ENCODE results near the gene CCDC40.
A peak's percentile ranks its signal among the peaks of the same experiment; 100 is the strongest.

The CCDC40 gene

DNA sequence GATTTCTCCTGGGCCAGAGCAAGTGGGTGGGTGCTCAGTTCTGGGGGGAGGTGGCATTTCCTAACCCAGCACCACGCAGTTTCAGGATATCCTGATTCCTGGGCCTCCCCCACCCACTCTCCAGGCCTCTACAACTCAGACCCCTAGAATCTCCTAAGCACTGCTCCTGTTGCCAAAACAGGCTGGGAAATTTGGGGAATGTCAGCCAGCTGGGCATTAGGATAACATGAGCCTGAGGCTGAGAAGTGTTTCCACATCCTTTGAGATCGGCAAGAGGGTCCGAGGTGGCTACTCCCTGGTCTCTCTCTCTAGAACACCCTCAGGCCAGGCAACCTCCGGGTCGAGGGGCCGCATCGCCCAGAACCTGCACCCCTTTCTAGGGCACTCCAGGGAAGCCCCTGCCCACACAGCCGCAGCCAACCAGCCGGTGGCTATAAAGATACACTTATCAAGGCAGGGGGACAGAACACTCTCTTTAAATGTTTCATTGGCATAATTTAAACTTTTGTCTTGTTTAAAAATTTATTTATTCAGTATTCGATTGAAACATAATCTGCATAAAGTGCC is 24.4 kb upstream of the CCDC40 start:
- H3K4me3 ChIP-seq (ENCODE audit: control insufficient read depth, low read depth, low read length): no peak overlapping the region
- no peak for DNase-seq (ENCODE audit: low read depth)
- TF ChIP-seq, protein P1, sequence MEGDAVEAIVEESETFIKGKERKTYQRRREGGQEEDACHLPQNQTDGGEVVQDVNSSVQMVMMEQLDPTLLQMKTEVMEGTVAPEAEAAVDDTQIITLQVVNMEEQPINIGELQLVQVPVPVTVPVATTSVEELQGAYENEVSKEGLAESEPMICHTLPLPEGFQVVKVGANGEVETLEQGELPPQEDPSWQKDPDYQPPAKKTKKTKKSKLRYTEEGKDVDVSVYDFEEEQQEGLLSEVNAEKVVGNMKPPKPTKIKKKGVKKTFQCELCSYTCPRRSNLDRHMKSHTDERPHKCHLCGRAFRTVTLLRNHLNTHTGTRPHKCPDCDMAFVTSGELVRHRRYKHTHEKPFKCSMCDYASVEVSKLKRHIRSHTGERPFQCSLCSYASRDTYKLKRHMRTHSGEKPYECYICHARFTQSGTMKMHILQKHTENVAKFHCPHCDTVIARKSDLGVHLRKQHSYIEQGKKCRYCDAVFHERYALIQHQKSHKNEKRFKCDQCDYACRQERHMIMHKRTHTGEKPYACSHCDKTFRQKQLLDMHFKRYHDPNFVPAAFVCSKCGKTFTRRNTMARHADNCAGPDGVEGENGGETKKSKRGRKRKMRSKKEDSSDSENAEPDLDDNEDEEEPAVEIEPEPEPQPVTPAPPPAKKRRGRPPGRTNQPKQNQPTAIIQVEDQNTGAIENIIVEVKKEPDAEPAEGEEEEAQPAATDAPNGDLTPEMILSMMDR (conservative IDR thresholded peaks at IDR 0.05; ENCODE audit: control insufficient read depth, insufficient read depth, low read depth, low read length): no peak

DNA sequence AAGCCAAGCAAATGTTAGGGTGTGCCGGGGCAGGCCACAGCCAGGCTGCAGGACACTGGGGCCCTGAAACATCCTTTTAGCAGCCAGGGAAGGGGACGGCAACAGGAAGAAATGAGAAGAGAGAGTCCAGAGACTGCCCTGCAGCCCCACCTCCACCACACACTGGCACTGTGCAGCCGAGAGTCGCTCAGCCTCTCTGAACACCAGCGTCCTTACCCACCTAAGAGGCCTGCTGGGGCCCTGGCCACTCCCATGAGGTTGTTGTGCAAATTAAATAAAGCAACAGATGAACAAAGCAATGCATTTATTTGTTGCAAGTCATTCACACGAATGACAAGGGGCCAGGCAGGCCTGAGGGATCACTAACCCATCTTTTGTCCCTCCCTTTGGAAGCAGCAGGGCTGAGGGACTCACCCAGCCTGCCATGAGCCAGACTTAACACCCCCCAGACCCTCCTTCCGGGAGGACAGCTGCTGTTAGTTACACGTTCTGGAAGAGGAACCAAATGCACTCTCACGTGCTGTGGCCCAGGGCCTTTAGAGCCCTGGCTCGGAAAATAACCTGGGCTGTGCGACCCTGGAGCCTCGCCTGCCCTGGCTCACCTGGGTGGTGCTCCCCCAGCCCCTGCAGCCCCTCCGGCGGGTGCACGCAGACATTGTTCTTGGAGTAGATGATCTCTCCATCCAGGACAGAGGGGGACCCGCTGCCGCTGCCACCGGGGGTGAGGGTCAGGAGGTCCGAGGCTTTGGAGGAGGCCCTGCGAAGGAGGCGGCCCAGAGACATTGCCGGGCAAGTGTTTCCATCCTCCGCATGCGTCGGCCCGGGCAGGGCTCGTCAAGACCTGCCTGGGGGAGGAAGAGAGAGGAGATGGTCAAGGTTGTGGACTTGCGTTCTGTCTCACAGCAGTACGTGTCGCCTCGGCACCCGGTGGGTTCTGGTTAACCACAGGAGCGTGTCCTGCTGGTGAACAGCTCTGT is 23.4 kb upstream of the CCDC40 start:
- TF ChIP-seq, protein P1 (conservative IDR thresholded peaks at IDR 0.05; ENCODE audit: control insufficient read depth, insufficient read depth, low read depth, low read length): no peak
- no peak for DNase-seq (ENCODE audit: low read depth)
- no peak overlapping the region for H3K4me3 ChIP-seq (ENCODE audit: control insufficient read depth, low read depth, low read length)

DNA sequence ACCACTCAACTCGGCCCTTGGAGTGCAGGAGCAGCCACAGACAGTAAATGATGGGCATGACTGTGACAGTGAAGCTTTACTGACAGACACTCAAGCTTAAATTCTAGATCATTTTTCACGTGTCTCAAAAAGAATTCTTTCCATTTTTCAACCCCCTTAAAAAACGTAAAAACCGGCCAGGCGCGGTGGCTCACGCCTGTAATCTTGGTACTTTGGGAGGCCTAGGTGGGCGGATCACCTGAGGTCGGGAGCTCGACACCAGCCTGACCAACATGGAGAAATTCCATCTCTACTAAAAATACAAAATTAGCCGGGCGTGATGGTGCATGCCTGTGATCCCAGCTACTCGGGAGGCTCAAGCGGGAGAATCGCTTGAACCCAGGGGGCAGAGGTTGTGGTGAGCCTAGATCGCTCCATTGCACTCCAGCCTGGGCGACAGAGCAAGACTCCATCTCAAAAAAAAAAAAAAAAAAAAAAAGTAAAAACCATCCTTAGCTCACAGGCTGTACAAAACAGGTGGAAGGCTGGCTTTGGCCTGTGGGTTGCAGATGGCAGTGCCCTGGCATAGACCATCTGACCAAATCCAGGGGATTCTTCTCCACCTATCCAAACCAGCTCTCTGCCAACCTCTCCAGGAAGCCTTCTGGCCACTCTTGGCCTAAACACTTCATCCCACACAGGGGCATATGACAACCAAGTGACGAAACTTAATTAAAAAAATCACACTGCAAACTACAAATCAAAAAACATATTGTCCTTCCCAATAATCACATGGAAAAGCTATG is 19.0 kb upstream of the CCDC40 start:
- no peak for DNase-seq (ENCODE audit: low read depth)
- H3K4me3 ChIP-seq (ENCODE audit: control insufficient read depth, low read depth, low read length): no peak overlapping the region
- TF ChIP-seq, protein P1 (conservative IDR thresholded peaks at IDR 0.05; ENCODE audit: control insufficient read depth, insufficient read depth, low read depth, low read length): no peak

DNA sequence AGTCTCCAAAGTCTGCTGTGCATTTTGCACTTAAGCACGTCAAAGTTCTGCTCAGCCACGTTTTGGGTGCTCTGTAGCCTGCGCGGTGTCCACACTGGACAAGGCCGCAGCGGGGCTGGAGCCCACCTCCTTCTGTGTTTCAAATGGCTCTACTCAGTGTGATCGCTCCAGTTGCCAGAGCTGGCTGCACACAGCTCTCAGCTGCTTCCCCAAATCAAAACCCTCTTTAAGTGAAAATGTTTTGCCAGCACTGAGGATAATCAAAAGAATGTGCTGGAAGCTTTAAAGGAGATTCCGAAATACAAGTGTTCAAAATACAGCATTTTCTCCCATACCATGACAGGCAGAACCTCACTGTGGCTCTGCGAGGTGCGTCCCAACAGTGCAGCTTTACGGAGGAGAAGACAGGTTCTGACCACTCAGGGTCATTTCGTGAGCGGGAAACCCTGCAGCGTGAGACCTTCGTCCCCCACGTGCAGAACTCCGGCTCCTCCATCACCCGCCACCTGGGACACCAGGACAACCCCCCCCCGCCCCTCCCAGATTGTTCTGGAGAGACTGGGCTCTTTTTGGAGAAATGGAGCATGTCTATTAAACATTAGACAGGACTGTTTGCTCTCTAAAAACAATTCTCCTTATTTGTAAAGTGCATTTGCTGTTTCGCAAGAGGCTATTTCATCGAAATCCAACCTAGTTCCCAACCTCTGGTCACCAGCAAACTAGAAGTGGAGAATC is 17.4 kb upstream of the CCDC40 start:
- no peak for DNase-seq (ENCODE audit: low read depth)
- no peak overlapping the region for H3K4me3 ChIP-seq (ENCODE audit: control insufficient read depth, low read depth, low read length)
- TF ChIP-seq, protein P1 (conservative IDR thresholded peaks at IDR 0.05; ENCODE audit: control insufficient read depth, insufficient read depth, low read depth, low read length): no peak

DNA sequence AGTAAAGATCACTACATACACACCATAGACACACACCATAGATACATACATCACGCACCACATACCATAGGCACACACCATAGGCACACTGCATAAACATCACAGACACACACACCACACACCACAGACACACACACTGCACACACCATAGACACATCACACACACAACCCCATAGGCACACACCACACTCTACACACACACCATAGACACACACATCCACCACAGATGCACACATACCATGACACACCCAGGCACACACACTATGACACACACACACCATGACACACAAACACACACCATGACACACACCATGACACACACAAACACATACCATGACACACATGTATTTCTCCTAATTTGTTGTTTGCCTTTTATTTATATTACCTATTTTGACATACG is 14.8 kb upstream of the CCDC40 start:
- TF ChIP-seq, protein P1 (conservative IDR thresholded peaks at IDR 0.05; ENCODE audit: control insufficient read depth, insufficient read depth, low read depth, low read length): no peak
- DNase-seq (ENCODE audit: low read depth): peak; percentile 22
- H3K4me3 ChIP-seq (ENCODE audit: control insufficient read depth, low read depth, low read length): no peak overlapping the region

Measured in fibroblast of mammary gland (primary cell).